GM21423 (cell line): ENCODE results near the gene COL11A2.
"Not testable (repeated sequence)": the region's sequence is repeated elsewhere in the genome, so short reads cannot be mapped to it uniquely, and the experiment has no call there.

Experiments
- ATAC-seq: cut with Tn5 transposase; IDR thresholded peaks from one replicate; pipeline ENCODE4 v1.9.1; 2021; ENCODE audit warnings: mild to moderate bottlenecking, moderate library complexity; ENCODE audit not compliant: unreplicated experiment

COL11A2 gene

DNA sequence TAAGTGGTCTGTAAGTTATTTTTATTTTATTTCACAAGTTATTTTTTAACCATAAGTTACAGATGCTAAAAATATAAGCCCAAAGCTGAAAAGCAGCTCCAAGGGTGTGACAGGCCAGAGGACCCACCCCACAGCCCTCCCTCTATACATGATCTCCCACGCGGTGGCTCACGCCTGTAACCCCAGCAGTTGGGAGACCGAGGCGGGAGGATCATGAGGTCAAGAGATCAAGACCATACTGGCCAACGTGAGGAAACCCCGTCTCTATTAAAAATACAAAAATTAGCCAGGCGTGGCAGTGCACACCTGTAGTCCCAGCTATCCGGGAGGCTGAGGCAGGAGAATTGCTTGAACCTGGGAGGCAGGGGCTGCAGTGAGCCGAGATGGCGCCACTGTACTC is 32.2 kb downstream of the COL11A2 start:
- no peak for ATAC-seq

DNA sequence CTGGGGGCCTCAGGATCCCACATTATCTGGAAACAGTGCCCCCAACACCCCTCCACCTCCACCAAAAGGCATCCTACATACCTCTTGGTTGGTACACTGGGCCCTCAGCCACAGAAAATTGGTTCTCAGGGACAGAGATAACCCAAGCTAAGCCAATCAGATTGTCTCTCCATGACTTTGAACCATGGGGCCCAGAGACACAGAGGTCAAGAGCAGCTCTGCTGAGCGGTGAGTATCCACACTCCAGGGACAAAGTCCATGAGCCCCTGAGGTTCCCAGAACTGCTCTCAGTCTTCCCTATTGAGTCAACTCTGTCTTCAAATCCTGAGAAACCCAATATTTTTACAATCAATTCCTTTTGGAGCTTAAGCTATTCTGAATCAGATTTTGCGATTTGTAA is 35.3 kb downstream of the COL11A2 start:
- no peak for ATAC-seq

DNA sequence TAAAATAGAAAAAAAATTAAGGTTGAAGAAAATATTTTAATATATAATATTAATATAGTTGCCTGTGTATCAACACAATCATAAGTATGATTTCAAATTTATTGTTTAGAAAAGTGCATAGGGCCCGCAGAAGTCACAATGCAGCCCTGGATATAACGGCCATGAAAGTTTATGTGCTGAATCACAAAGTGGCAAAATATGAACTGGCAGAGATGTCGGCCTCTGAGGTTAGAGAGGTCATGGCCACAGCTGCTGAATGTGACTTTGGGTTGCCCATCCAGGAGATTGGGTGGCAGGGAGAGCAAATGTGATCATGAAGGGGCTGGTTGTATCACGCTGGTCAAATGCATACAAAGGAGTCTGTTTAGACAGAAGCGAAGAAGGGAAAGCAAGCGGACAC is 35.7 kb downstream of the COL11A2 start:
- ATAC-seq = no peak

DNA sequence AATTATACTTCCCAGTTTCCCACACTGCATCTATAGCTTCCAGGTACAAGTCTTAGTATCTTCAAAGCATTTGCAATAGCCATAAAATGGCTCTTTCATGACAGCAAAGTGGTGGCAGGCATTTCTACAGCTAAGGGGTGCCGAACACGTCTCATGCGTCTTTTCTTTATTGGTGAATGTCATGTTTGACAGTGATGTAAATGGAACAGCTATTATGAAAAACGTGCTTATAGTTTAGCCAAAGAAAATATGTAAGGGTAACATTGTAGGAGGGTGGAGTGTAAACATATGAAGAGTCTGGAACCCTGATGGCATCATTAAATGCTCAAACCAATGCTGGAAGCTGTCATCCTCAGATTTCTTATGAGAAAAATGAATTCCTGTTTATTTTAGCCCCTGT is 37.9 kb downstream of the COL11A2 start:
- no peak for ATAC-seq

DNA sequence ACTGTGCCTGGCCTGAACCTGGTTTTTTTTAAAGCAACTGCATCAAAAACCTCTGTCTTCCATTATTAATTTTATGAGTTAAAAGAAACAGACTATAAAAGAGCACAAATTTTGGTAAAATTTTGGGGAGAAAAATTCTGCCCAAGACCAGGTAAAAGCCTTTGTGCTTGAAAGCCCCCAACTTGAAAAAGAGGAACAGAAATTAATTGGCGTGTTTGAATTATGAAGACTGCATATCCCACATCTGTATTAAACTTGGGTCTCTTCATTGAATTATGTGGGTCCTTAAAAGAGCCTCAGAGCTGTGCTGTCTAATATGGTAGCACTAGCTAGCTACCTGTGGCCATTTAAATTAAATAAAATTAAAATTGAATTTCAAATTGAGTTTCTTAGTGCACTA is 41.2 kb downstream of the COL11A2 start:
- ATAC-seq = no peak

DNA sequence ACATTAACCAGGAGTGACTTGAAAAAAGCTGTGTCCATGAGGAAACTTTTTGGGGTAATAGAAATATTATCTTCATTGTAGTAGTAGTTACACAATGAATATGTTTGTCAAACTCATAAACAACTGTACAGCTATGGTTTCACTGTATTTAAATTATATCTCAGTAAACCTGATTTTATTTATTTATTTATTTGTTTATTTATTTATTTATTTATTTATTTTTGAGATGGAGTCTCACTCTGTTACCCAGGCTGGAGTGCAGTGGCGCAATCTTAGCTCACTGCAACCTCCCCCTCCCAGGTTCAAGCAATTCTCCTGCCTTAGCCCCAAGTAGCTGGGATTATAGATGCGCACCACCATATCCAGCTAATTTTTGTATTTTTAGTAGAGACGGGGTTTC is 41.7 kb downstream of the COL11A2 start:
- not testable (repeated sequence) for ATAC-seq

DNA sequence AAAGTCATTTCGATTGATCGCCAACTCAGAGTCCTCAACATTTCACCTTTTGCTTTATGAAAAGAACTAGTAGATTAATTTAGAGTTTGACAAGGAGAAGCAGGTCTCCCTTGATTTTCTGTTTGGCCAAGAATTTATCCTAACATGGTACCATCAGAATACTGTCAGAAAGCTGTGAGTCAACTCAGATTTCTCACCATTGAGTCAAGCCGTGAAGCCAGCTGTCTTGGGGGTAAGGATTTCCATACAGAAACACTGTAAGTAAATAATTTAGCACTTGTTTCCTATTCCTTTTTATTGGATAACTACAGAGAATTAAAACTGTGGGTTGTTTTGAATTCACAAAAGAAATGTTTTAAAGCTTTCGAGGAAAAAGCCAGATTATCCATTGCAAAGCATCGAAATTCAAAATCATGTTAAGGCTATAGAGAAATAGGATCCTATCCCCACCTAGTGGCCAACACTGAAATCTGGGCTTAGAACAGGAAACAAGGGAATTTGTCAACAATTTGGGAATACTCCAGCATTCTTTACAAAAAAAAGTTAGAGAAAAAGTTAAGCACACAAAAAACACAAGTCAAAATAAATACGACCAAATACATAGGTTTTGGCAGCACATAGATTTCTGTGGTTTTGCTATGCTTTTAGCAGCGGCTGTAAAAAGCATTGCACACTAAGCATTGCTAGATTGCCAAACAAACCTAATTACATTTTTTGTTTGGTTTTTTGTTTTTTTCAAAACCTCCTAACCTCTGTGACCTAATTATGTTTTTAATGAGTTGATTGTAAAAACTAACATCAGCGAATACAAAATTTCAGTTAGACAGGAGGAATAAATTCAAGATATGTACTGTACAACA is 44.2 kb downstream of the COL11A2 start:
- ATAC-seq = no peak

DNA sequence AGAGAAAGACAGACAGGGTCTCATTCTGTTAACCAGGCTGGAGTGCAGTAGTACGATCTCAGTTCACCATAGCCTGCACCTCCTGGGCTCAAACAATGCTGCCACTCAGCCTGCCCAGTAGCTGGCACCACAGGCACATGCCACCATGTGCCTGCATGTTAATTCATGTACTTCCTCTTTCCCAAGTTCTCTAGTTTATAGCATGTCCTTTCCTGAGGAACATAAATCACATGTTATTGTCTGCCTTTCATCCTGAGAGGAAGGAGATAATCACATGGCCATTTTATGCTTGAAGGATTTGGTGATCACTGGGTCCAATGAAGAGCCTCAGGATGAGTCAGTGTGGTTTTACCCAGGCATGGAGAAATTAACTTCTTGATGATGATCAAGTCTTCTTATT is 47.9 kb downstream of the COL11A2 start:
- ATAC-seq = no peak

DNA sequence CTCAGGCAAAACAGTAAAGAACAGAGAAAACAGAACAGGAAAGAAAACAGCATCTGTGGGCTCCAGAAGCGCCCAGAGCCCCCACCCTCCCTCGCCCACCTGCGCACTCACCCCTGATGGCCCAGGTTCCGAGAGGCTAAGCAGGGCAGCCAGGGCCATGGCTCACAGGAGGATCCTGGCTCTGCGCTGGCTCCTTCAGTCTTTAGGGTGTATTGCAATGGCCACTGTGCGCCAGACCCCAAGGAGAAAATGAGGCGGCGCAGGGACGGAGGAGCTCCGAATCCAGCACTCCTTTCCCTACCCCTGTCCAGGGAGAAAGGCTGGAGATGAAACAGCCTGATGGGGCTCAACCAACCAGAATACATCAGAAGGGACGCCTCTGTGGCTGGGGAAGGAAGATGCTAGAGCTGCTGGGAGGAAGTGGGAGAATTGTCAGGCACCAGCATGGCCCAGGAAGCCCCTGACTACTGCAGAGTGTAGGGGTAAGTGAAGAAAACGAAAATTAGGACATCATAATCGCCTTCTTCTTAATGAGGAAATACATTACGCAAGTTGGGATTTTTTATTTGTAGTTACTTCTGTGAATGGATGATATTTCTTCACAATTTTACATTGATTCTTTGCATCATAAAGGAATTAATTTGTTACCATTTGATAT is 49.0 kb downstream of the COL11A2 start:
- no peak for ATAC-seq

DNA sequence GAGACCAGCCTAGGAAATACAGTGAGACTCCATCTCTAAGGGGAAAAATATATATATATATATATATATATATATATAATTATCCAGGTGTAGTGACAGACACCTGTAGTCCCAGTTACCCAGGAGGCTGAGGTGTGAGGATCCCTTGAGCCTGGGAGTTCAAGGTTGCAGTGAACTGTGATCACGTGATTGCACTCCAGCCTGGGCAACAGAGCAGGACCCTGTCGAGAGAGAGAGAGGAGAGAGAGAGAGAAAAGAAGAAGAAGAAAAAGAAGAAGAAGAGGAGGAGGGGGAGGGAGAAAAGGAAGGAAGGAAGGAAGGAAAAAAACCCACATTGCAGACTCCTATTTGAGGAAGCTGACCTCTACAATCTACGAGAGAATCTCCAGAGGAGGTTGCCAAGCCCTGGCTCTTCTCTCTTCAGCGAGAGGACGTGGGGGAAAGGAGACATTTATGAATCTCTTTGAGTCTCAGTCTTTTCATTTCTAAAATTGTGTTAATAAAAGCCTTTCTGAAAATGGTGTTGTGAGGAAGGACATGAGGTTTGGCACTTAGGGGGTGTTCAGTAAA is 49.7 kb downstream of the COL11A2 start:
- ATAC-seq = no peak

DNA sequence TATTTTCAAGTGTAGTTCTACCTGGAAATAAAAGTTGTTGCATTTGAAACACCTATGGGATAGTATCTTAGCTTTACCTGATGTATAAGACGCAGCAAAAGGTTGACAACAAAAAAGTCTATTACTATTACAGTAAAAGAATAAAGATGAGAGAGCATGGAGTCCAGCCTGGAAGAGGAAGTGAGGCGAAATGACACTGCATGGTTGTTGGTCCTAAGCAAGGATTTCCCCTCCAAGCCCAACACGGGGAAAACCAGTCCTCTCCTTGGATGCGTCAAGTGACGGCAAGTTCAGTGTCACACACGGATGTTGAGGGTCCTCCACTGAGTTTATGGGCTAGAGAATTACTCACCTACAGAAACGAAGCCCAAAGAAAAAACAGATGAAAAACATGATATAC is 51.7 kb downstream of the COL11A2 start:
- no peak for ATAC-seq

DNA sequence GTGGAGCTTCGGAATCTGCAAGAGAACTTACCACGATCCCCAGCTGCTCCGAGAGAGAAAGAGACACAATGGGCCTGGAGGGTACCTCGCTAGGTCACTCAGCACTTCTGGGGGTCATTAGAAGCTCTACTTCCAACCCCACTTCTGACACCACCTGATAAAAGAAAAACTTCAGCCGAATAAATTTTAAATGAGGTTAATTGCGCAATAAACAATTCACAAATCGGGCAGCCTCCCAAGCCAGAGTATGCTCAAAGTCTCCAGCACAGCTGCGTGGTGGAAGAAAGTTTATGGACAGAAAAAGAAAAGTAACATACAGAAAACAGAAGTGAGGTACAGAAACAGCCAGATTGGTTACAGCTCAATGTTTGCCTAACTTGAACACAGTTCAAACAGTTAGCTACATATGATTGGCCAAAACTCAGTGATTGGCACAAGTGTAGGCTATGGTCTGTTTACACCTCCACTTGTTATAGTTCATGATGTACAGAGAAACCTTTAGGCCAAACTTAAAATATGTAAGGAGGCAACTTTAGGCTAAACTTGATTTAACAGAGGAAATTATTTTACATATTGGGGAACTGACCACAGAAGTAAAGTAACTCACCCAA is 52.6 kb downstream of the COL11A2 start:
- ATAC-seq = no peak

DNA sequence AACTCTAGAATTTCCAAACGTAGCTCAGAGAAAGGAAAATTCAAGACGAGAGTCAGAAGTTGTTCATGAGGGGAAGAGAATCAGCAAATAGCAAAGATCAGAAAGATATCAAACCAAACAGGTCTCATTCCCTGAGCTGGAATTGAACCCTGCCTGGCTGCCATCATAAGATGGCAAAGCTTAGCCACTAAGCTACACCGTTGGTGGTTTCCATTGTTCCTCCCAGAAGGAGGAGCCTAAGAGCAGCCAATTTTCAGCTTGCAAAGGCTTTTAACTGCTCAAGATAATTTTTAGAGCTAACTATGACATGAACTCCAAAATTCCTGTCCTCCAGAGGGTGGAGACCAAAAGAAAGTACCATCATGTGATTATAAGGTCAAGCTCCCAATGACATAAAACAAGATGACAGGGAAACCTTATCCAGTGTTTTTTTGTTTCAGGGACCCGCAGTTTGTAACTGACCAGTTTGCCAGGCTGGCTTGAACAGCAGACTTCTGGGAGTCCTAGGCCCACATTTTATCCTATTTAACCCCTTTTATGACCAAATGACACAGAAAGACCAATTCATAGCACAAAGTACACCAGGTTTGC is 55.9 kb downstream of the COL11A2 start:
- ATAC-seq = no peak

DNA sequence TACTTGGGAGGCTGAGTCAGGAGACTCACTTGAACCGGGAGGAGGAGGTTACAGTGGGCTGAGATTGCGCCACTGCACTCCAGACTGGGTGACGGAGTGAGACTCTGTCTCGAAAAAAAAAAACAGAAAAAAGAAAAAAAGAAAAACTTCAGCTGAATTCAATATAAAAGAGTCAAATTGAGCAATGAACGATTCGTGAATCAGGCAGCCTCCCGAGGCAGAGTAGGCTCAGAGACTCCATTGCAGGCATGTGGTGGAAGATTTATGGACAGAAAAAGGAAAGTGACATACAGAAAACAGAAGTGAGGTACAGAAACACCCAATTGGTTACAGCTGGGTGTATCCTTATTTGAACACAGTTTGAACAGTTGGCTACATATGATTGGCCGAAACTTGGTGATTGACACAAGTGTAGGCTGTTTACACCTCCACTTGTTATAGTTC is 60.2 kb downstream of the COL11A2 start:
- ATAC-seq = no peak

DNA sequence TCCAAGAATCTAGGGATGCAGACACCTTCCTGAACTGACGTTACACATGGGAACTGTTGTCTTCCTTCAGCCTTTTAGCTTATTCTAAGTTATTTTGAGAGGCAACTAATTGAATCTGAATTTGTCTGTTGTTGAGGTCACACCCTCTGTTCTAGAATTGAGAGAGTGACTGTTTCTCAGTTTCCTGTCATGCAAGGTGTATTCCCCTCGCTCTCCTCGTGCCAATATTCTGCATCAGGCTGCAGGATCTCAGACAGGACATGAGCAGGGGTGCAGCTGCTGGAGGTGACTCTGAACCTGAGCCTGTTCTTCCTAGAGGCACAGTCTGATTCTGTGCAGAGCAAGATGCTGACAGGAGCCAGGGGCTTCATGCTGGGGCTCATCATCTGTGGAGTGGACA is 63.9 kb downstream of the COL11A2 start:
- no peak for ATAC-seq

DNA sequence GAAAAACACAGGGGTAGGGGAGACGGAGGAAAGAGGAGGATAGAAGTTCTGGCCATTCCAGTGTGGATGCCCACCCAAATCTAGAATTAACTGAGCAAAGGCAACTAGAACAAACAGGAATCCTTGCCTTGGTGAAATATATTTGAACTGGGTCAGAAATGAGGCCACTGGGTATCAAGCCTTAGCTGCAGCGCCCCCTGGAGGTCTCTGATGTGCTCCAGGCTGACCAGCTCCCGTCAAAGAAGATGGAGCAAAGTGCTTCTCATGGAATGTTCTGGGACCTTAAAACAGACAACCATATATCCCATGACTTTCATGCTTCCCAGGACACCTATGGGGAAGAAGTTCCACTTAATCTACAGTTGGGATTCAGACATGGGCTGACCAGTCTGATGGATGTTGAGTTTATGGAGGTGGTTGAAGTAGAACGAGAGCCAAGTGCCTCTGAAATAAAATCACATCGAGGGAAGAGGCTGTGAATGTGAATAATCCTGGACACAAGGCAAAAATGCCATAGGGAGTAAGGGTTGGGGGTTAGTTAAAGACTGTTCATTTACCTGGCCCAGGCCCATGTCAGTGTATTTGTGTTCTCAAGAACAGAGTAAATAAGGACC is 66.1 kb downstream of the COL11A2 start:
- no peak for ATAC-seq

DNA sequence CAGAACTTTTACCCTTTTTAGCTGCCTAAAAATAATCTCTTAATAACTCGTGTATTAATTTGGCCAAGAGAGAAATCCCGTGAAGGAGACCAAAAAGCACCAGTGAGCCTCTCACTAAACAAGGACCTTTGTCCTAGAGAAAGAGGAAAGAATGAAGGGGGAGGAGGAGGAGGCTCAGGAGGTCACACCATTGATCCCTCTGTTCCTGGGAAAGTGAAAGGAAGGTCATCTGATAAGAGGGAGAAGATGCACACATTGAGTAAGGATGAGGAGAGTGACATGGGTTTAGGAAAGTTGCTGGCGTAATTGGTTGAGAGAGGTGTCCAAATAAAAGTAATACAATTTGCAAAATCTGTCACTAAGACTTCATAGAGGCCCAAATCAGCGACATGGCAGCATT is 67.3 kb downstream of the COL11A2 start:
- ATAC-seq = no peak

DNA sequence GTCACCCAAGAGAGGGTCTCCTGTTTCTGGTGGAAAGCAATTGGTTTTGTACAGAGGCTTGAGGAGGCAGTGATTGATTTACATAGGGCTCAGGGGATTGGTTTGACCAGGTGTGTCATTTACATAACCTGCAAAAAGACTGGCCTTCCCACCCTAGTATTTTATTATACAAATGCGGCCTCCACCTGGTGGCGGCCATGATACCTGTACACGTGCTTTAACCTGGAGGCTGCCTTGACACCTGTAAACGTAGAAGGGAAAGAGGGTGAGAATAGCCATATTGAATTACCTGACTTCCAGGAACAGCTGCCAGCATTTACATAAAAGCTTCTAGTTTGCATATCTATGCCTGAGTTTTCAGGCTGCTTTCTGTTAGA is 67.8 kb downstream of the COL11A2 start:
- no peak for ATAC-seq

DNA sequence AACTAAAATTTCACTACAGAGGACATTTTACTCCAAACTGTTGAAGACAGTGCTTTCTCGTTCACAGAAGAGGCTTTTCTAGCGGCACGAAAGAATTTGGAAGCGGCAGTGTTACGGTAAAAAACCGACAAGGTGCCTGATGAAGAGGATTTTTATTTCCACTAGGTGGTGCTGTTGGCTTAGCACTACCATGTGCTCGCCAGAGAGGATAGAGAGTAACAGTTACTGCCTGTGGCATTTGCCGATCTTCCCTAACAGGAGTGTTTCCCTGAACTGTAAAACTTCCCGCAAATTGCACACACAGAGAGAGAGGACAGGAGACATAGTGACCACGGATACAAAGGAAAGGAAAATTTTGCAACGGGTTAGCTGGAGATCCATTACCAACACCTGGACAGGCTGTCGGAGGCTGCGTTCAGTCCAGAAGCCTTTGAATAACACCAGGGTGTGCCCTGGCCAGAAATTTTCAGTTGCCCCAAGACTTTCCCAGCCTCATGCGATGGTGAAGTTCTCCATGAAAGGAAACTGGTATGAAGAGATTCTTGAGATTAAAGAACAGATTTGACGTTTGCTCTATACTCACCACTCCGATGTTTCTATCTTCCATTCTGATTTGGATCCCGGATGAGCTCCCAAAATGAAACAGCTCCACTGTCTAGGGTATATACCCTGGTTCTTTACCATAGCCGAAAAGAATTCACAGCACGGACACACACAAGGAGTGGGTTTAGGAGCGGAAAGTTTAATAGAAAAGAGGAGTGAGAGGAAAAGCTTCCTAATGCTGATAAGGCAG is 68.3 kb downstream of the COL11A2 start:
- ATAC-seq = no peak

DNA sequence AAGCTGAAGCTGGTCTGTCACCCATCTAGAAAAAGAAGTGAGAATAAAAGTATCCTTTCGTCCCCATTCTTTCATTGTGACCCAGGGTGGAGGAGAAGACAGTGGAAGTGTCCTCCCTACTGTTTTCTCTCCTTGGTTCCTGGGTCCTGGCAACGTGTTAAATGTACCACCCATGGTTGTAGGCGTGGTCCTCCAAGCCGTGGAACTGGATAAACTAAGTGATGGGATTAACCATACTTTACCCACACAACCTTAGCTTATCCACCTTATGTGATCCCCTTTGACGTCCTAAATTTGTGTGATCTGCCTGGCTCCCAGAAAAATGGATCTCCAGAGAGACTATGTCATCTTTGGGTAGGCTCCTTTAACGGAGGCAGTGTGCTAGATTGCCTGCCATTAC is 69.1 kb downstream of the COL11A2 start:
- ATAC-seq = no peak
